SJCRH30 (cell line): Measurements from ENCODE around the gene TRPM8. TPM values are rescaled to one million over a fixed set of nuclear protein-coding genes. Genes with fewer than 3 reads are reported as not detected.

Source experiments
- DNase-seq, 2 experiments: peaks; one replicate each; pipeline ENCODE4 v3.0.0-alpha.2; 2015 to 2020
- H3K27ac ChIP-seq: fragments of 250-450 bp; sonication (Bioruptor Pico); 2 replicates; pipeline ENCODE4 v1.5.1; 2020; ENCODE audit warnings: mild to moderate bottlenecking, moderate library complexity
- H3K27me3 ChIP-seq: fragments of 250-450 bp; sonication (Bioruptor Pico); 2 replicates; pipeline ENCODE4 v1.5.1; 2020; ENCODE audit warnings: mild to moderate bottlenecking, moderate library complexity
- H3K36me3 ChIP-seq: fragments of 250-450 bp; sonication (Bioruptor Pico); 2 replicates; pipeline ENCODE4 v1.5.1; 2020; ENCODE audit warnings: mild to moderate bottlenecking, moderate library complexity
- H3K4me1 ChIP-seq: fragments of 250-450 bp; sonication (Bioruptor Pico); 2 replicates; pipeline ENCODE4 v1.5.1; 2020; ENCODE audit warnings: mild to moderate bottlenecking, moderate library complexity
- H3K4me3 ChIP-seq: fragments of 250-450 bp; sonication (Bioruptor Pico); 2 replicates; pipeline ENCODE4 v1.5.1; 2020; ENCODE audit warnings: mild to moderate bottlenecking, moderate library complexity
- H3K9me3 ChIP-seq: fragments of 250-450 bp; sonication (Bioruptor Pico); replicated peaks from 2 replicates; pipeline ENCODE4 v1.5.1; 2020; ENCODE audit warnings: mild to moderate bottlenecking, moderate library complexity
- total RNA-seq: library from RNA; depleted of rRNA; stranded (reverse); fragments of >200 nt; shearing (Covaris generic); gene quantifications from 2 replicates; pipeline ENCODE4 v1.2.3, GENCODE V29; 2014

TRPM8 gene
- total RNA-seq, 1 experiment from 2014 or later, result 0.10 TPM

DNA sequence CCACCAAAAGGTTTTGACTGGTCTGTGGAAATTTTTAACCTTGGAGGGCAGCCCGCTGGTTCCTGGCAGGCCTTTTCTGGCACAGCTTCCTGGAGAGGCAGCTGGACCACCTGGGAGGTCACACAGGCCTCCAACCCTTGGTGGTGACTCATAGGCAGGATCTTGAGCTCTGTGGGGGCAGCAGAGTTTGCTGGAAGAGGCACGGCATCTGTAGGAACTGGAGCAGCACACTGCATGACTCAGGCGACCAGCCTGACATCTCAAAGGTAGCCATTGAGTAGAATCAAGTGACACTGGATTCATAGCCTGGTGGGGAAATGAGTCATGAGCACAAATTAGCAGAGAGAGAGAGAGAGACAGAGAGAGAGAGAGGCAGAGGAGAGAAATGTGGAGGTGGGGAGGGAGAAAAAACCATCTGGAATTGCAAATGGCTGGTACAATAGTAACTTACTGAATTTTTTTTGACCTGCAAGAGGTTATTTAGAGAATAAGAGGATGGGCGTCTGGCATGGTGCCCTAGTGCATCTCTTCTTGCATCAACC, 57.4 kb downstream of the TRPM8 start:
- Histone ChIP-seq H3K36me3 (no peaks in the 10 kb centered on the region), H3K4me1 (peaks cover 20% of the 10 kb centered on the region), H3K4me3 (no peak overlapping the region), H3K9me3 (no peaks in the 10 kb centered on the region), H3K27me3 (no peaks in the 10 kb centered on the region), H3K27ac (peak overlapping the region; percentile 29)
- DNase-seq, result peak; percentile 89 to 90

DNA sequence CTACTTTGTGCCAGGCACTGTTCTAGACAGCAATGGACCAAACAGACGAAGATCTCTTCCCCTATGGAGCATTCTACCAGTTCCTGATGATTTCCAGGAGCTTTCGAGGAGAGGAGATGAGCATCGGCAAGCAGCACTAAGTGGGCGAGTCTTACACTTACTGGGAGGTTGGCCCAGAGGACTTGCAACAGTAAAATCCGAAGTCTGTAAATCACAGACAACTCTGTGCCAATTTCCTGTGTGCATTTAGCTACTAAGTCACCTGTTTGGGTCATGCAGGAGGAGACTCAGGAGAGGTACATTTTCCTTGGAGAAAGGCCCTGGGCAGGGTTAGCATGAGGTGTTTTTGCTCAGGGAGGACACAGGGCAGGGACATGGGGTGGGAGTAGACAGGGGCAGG, 58.9 kb downstream of the TRPM8 start:
- no peaks in the 10 kb centered on the region for H3K27me3 ChIP-seq
- no peaks in the 10 kb centered on the region for H3K36me3 ChIP-seq
- H3K4me3 ChIP-seq, result no peak overlapping the region
- peaks cover 20% of the 10 kb centered on the region for H3K4me1 ChIP-seq
- no peak for DNase-seq
- H3K27ac ChIP-seq, result no peak overlapping the region
- H3K9me3 ChIP-seq, result no peaks in the 10 kb centered on the region

DNA sequence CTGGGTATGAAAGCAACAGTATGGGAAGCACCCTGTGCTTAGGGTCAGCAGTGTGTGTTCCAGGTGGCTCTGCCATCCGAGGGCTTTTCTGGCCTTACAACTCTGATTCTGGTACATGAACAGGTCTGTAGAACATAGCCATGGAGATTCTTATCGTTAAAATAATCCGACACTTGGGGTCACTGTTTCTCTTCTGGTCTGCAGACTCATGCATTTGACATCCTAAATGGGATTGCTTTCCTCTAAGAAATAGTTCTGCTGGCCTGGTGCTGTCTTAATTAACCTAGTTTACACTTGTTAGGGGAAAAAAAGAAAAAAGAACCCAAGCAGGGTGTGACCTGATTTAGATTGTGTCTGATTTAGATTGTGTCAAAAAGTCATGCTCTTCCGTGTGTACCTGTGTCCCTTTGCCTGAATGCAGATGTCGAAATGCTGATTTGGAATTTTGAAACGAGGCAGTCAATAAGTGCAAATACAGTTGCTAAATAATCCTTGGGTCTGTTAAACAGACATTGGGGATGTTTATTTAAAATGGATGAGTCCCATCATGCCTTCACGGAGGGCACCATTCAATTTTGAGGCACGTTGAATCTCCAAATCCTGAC, 59.6 kb downstream of the TRPM8 start:
- Histone ChIP-seq H3K9me3 (no peaks in the 10 kb centered on the region), H3K36me3 (no peaks in the 10 kb centered on the region), H3K4me3 (no peak overlapping the region), H3K4me1 (peaks cover 24% of the 10 kb centered on the region), H3K27me3 (no peaks in the 10 kb centered on the region), H3K27ac (no peak overlapping the region)
- peak in 1 of 2 experiments; percentile 73 for DNase-seq

DNA sequence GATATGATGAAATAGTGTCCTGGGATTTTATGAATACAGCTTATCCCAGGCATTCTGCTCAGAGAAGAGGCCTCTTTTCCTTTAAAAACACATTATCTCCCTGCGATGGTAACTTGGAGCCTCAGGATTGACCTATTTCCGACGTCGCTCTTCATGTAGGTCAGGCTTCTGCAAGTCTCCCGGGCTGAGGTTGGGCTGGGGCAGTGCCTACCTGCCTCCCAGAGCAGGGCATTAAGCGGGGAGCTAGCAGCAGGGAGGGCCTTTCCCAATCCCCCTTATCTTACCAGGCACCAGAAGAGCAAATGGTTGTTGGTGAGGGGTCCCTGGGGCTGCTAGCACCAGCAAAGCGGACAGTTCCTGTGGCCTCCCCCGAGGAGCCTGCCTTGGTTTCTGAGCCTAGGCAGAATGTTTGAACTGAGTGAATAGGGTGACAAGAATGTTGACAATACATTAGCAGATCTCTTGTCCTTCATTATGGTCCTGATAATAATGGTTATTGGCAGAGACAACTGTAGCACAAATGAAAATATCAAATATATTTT, 60.2 kb downstream of the TRPM8 start:
- H3K36me3 ChIP-seq, result no peaks in the 10 kb centered on the region
- no peak overlapping the region for H3K4me3 ChIP-seq
- no peaks in the 10 kb centered on the region for H3K9me3 ChIP-seq
- DNase-seq, result no peak
- H3K27me3 ChIP-seq, result no peaks in the 10 kb centered on the region
- H3K27ac ChIP-seq, result no peak overlapping the region
- H3K4me1 ChIP-seq, result peaks cover 30% of the 10 kb centered on the region

DNA sequence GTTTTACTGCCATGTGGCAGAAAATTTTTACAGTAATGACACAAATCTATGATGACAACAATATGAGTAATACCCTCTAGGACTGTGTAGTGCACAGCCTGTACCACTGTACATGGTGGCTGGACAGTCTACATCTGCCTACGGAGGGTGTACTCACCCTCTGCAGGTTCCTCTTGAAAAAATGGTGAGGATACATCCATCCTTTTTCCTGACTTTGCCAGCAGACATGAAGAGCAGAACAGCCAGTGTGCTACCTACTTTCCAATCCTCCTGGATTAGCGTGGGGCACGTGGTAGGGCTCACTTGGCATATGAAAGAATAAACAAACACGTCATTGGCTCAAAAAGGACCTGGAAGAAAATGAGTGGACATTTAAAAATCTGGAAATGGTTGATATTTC, 62.6 kb downstream of the TRPM8 start:
- Histone ChIP-seq H3K9me3 (no peaks in the 10 kb centered on the region), H3K4me1 (peaks cover 22% of the 10 kb centered on the region), H3K27ac (no peak overlapping the region), H3K27me3 (no peaks in the 10 kb centered on the region), H3K36me3 (no peaks in the 10 kb centered on the region), H3K4me3 (no peak overlapping the region)
- DNase-seq, result no peak

DNA sequence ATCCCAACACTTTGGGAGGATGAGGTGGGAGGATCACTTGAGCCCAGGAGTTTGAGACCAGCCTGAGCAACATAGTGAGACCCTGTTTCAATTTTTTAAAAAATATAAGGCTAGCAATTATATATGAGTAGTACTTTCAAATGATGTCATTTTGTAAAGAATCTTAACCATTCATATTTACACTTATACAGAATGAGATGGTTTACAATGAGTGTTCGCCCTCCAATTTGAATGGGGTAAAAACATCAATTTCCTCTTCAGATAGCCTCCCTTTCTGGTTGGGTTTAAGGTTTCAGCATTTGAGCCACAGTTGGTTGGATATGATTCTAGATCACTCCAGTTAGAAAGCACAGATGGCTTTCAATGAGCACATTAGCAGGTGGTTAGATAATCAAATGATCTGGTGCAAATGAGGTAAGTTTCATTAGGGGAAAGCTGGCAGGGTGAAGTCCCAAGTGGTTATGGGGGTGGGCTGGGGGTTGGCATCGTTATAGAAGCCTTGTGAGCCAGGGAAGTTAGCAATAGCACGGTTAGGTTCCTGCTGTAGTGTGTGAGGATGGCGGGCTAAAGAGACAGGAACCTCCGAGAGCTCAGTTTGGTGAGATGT, 63.9 kb downstream of the TRPM8 start:
- no peak for DNase-seq
- Histone ChIP-seq H3K27ac (no peak overlapping the region), H3K27me3 (no peaks in the 10 kb centered on the region), H3K4me1 (peaks cover 15% of the 10 kb centered on the region), H3K9me3 (no peaks in the 10 kb centered on the region), H3K36me3 (no peaks in the 10 kb centered on the region), H3K4me3 (no peak overlapping the region)

DNA sequence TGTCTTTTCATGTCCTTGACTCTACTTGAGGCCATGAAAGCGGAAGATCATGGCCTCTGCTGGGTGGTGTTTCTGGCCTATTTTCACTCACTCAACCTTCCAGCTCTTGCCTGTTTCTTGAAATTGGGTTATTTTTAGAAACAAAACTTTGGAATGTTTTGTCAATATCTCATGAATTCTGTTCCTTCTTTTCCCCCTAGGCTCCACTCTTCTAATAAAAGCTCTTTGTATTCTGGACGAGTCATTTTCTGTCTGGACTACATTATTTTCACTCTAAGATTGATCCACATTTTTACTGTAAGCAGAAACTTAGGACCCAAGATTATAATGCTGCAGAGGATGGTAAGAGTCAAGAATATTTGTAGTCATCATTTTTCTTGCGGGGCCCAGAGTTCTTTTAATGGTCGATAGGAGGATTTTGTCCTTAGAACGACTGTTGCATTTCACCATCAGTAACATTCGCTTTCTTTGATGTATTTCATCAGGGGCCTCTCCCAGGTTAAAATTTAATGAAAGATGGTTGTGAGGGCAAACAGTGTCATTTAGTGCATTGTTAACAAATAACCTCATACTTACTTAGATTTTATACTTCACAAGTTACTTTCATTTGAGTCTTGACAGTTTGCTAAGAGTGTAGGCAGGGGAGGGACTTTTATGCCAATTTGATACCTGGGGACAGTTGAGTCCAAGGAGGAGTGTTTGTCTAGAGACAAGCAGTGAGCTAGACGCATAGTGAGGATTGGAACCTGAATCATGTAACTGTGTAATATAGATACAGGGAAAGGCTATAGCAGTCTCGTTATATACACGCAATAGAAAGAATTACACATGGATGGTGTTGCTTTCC, 64.6 kb downstream of the TRPM8 start:
- Histone ChIP-seq H3K9me3 (no peaks in the 10 kb centered on the region), H3K27ac (peak overlapping the region; percentile 50), H3K27me3 (no peaks in the 10 kb centered on the region), H3K4me3 (no peak overlapping the region), H3K36me3 (no peaks in the 10 kb centered on the region), H3K4me1 (peaks cover 15% of the 10 kb centered on the region)
- DNase-seq, result no peak

DNA sequence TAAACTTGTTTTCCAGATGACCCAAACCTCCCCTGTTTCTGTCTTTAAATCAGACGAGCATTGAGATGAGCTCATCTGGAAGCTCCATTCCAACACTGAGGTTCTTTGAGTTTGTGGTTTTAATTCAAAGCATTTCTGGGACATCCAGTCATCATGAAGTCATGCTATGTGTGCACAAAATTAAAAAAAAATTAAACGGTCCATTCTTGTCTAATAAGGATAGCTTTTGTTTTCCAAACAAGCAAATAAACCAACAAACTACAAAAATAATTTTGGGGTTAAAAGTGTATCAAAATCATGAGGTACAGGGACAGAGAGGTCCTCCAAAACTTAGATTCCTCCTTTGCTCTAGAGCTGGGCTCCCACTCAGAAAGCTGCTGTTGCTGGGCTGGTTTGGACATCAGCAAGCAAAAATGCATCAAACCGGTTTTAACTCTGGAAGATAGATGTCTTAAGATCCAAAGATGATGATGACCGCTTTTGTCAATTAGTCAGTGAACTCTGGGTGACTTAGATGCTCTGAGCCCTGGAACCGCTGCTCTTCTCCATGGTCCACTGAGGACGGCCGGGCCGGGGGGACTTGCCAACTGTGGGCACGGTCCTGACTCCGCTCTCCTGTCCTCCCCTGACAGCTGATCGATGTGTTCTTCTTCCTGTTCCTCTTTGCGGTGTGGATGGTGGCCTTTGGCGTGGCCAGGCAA, 65.4 kb downstream of the TRPM8 start:
- peak in 1 of 2 experiments; percentile 42 for DNase-seq
- Histone ChIP-seq H3K4me3 (no peak overlapping the region), H3K27me3 (no peaks in the 10 kb centered on the region), H3K27ac (peak overlapping the region; percentile 50), H3K36me3 (no peaks in the 10 kb centered on the region), H3K4me1 (peaks cover 15% of the 10 kb centered on the region), H3K9me3 (no peaks in the 10 kb centered on the region)

DNA sequence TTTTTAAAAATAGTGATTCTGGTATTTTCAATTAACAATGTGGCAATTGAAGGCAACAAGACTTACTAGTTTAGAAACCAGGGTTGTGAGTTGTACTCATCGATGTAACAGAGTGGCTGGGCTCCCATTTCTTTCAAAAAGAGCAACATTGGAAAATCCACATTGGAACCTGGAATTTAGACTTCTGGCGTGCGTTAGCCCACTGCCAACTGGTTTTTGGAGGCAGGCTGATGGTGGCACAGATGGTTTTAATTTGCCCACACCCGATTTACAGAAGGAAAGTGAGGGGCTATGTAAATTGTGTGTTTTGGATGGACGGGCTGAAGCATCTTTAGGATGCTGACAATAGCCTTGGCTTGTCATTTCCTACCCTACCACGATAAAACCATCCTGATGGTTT, 66.3 kb downstream of the TRPM8 start:
- peaks cover 15% of the 10 kb centered on the region for H3K4me1 ChIP-seq
- H3K27me3 ChIP-seq, result no peaks in the 10 kb centered on the region
- DNase-seq, result no peak
- no peaks in the 10 kb centered on the region for H3K36me3 ChIP-seq
- H3K9me3 ChIP-seq, result no peaks in the 10 kb centered on the region
- H3K4me3 ChIP-seq, result no peak overlapping the region
- no peak overlapping the region for H3K27ac ChIP-seq

DNA sequence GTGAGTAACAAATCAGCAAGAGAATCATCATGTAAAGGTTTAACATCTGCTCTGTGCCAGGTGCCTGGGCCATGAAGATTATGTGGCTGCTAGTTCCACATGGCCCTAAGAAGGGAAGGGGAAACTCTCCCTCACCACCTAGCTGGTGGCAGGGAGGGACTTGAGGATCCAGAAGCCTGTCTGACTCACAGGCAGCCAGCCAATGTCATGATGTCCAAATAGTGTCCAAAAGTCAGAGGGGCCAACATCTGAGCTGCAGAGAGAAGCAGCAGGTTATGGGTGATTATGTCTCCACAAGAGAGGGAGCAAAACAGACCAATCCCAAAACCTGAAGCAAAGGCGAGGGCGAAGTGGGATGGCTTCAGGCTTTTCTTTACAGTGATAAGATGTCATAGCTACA, 71.4 kb downstream of the TRPM8 start:
- Histone ChIP-seq H3K4me1 (no peaks in the 10 kb centered on the region), H3K27ac (no peak overlapping the region), H3K27me3 (no peaks in the 10 kb centered on the region), H3K4me3 (no peak overlapping the region), H3K9me3 (0 out of 2 replicates have a peak, but pooled peaks cover 4% of the 10 kb centered on the region), H3K36me3 (no peaks in the 10 kb centered on the region)
- no peak for DNase-seq

DNA sequence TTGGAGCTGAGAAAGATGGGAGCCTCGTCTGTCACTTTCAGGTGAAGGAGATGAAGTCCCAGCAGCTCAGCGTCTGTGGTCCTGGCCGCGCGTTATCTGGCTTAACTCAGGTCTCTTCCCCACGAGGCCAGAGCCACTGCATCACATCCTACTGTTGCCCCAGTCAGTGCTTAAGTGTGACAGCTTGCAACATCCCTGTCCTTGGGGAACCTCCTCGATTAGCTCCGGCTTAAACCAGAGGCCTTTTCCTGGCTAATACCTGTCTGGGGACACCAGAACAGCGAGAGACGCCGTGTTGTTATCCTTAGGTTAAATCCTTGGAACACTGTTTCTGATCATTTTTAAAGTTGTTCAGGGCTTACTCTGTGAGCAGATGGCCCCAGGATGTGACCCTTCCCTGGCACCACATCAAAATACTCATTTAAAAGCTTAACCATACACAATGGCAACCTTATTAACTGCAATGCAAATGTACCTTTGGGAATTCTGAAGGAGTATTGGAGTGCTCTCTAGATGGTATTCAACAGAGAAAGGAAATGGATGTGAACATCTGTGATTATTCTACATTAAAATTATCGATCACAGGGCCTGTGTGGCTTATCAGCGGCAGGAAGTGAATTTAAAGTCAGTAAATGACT, 72.2 kb downstream of the TRPM8 start:
- no peak for DNase-seq
- H3K4me3 ChIP-seq, result no peak overlapping the region
- no peak overlapping the region for H3K27ac ChIP-seq
- 0 out of 2 replicates have a peak, but pooled peaks cover 4% of the 10 kb centered on the region for H3K9me3 ChIP-seq
- no peaks in the 10 kb centered on the region for H3K36me3 ChIP-seq
- H3K4me1 ChIP-seq, result no peaks in the 10 kb centered on the region
- H3K27me3 ChIP-seq, result no peaks in the 10 kb centered on the region

DNA sequence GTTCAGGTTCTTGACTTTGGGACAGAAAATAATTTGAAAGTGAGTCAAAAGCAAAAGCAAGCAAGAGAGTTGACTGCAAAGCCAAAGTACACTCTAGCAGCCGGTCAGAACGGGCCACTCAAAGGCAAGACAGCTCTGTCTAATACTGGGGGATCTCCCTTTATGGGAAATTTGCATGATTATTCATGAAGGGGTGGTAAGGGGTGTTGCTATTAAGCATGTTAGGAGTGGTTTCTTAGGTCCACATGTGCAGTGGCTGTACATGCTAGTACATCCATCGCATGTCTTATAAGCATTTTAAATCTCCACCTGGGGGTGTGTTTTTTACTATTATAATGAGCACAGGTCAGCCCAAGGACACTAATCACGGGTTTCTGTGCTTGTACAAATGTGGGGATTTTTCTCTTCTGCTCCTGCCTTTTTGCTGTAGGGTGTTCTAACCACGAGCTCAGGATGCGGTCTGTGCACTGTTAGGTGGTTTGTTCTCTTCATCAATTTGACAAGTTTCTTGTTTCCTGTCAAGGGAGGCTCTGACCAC, 73.2 kb downstream of the TRPM8 start:
- Histone ChIP-seq H3K27ac (no peak overlapping the region), H3K9me3 (0 out of 2 replicates have a peak, but pooled peaks cover 4% of the 10 kb centered on the region), H3K4me3 (no peak overlapping the region), H3K4me1 (no peaks in the 10 kb centered on the region), H3K36me3 (no peaks in the 10 kb centered on the region), H3K27me3 (no peaks in the 10 kb centered on the region)
- DNase-seq, result no peak

DNA sequence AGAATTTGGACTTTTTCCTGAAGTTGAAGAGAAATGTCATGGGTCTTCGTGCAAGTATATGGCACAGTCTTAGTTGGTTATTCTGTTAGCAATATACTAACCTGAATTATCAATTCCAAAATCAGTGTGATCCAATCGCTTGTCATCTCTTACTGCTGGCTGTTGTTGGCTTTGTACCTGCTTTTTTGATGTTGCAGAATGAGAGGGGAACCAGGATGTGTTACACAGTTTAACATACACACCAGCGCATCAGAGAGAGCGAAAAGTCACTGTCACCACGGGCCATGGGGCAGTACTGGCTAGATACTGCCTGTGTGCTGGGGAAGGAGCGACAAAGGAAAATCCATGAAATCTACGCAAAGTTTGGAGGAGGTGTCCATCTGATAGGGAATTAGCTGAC, 74.0 kb downstream of the TRPM8 start:
- Histone ChIP-seq H3K36me3 (no peaks in the 10 kb centered on the region), H3K9me3 (0 out of 2 replicates have a peak, but pooled peaks cover 4% of the 10 kb centered on the region), H3K27me3 (no peaks in the 10 kb centered on the region), H3K4me1 (no peaks in the 10 kb centered on the region), H3K27ac (no peak overlapping the region), H3K4me3 (no peak overlapping the region)
- no peak for DNase-seq
